Brain pericyte (primary cell): ENCODE results near the gene RTL5.

Experiments
- DNase-seq: peaks from one replicate; pipeline ENCODE4 v3.0.0-alpha.2; 2012; ENCODE audit warnings: low read depth, low spot score

Gene RTL5

GRCh38 chrX:72110051-72110875 is 21.5 kb downstream of the RTL5 start:
- DNase-seq: no peak

GRCh38 chrX:72108666-72109065 is 23.0 kb downstream of the RTL5 start:
- DNase-seq: no peak

GRCh38 chrX:72107841-72108595 is 23.7 kb downstream of the RTL5 start:
- DNase-seq: no peak

- DNase-seq: no peak
These were observed 24.4 kb downstream of the RTL5 start for GRCh38 chrX:72107320-72107719.

- DNase-seq: no peak
These were observed 26.3 kb downstream of the RTL5 start for GRCh38 chrX:72105436-72105835.

GRCh38 chrX:72102760-72103159 is 29.0 kb downstream of the RTL5 start:
- DNase-seq: no peak

GRCh38 chrX:72102126-72102525 is 29.6 kb downstream of the RTL5 start:
- DNase-seq: no peak

GRCh38 chrX:72101597-72102037 is 30.1 kb downstream of the RTL5 start:
- no peak for DNase-seq

- DNase-seq: no peak
These were observed 30.8 kb downstream of the RTL5 start for GRCh38 chrX:72100824-72101351.

GRCh38 chrX:72100051-72100755 is 31.5 kb downstream of the RTL5 start:
- DNase-seq: no peak

GRCh38 chrX:72097098-72097497 is 34.6 kb downstream of the RTL5 start:
- no peak for DNase-seq

- DNase-seq: no peak
These were observed 36.3 kb downstream of the RTL5 start for GRCh38 chrX:72095370-72095769.

GRCh38 chrX:72094894-72095293 is 36.8 kb downstream of the RTL5 start:
- no peak for DNase-seq

GRCh38 chrX:72089254-72089653 is 42.5 kb downstream of the RTL5 start:
- DNase-seq: no peak

- no peak for DNase-seq
These were observed 43.0 kb downstream of the RTL5 start for GRCh38 chrX:72088761-72089160.

GRCh38 chrX:72086995-72087394 is 44.7 kb downstream of the RTL5 start:
- no peak for DNase-seq

GRCh38 chrX:72084114-72084513 is 47.6 kb downstream of the RTL5 start:
- DNase-seq: no peak

GRCh38 chrX:72083291-72083690 is 48.4 kb downstream of the RTL5 start:
- DNase-seq: no peak

GRCh38 chrX:72081605-72082320 is 50.0 kb downstream of the RTL5 start:
- no peak for DNase-seq

- no peak for DNase-seq
These were observed 50.9 kb downstream of the RTL5 start for GRCh38 chrX:72080800-72081199.

- DNase-seq: no peak
These were observed 51.6 kb downstream of the RTL5 start for GRCh38 chrX:72080150-72080549.
